HT-29 (cell line): ENCODE measurements around the gene SETD2. TPM values are rescaled to one million over a fixed set of nuclear protein-coding genes. Genes with fewer than 3 reads are reported as not detected.
A peak's percentile ranks its signal among the peaks of the same experiment; 100 is the strongest.

Experiments
- DNase-seq: peaks from one replicate; pipeline ENCODE4 v3.0.0-alpha.2; 2015; ENCODE audit warnings: low spot score
- total RNA-seq: library from RNA; depleted of rRNA; stranded (reverse); fragments of >200 nt; shearing (Covaris generic); gene quantifications from 2 replicates; pipeline ENCODE4 v1.2.3, GENCODE V29; 2014

Gene SETD2
- total RNA-seq, 1 experiment from 2014 or later = 13.4 TPM

DNA sequence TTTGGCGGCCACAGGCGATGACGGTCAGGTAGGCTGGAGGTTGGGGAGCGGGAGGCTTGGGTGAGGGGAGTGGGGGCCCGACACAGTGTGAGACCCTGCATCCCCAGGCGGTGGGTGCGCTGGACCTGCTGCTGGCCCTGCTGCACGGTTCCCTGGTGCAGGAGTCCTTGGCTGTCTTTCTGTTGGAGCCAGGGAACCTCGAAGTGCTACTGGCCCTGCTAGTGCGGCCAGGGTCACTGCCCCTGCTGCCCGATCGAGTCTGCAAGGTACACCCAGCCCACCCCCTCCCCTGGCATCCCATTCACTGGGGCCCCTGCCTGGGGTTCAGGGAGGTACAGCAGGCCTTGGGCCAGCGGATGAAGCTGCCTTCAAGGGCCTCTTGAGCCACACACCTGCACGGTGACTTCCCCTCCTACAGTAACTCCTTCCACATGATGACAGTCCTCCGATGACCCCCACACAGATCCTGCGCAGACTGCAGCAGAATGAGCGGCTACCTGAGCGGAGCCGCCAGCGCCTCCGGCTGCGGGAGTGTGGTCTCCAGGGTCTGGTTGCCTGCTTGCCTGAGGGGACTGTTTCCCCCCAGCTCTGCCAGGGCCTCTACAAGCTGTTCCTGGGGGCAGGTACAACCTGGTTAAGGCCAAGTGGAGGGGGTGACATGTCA, 164.9 kb downstream of the SETD2 start:
- DNase-seq = no peak

- peak; percentile 62 for DNase-seq
Measured at GRCh38 chr3:46998121-46998851, 165.6 kb downstream of the SETD2 start.

- no peak for DNase-seq
Measured at GRCh38 chr3:46997453-46998091, 166.3 kb downstream of the SETD2 start.

DNA sequence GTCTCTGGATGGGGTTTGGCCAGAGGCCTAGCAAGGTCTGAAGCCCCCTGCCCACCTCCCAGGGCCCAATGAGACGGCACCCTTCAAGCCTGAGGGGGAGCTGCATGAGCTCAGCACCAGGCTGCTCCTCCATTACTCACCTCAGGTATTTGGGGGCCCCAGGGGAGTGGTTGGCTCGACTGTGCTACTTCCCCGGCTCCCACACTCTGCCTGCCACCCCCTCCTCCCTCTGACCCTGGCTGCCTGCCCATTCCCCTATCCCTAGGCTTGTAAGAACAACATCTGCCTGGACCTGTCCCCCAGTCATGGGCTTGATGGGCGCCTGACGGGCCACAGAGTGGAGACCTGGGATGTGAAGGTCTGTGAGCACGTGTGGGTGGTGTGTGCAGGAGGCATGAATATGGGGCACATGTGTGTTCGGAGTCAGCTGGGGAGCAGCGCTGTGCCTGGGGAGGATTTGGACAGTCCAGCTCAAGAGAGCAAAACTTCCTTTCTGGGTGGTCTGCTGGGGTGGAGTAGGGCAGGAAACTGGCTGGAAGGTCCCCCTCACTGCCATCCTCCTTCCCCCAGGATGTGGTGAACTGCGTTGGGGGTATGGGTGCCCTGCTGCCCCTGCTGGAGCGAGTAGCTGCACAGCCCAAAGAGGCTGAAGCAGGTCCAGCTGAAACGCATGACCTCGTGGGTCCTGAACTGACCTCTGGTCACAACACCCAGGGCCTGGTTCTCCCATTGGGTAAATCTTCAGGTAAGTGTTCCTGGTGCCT, 167.0 kb downstream of the SETD2 start:
- no peak for DNase-seq

DNA sequence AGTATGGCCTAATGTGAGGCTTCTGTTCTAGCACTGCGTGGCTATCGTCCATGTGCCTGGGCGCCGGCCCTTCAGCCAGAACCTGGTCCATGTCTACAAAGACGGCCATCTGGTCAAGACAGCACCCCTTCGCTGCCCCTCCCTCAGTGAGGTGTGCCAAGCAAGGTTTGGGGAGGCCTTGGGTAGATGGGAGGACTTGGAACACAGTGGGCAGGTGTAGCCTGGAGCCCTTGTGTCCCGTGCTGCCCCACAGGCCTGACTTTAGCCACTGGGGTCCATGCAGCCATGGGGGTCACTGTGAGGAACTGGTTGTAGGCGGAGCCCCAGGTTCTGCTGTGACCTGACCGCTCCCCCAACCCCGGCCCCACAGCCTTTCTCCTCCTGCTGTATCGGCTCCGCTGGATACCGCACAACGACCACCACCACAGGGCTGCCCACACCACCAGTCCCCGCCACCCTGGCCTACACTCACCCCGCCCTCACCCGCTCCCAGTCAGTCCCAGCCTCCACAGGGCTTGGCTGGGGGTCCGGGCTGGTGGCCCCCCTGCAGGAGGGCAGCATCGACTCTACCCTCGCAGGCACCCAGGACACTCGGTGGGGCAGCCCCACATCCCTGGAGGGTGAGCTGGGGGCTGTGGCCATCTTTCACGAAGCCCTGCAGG, 167.9 kb downstream of the SETD2 start:
- no peak for DNase-seq

- DNase-seq = no peak
Measured at GRCh38 chr3:46994801-46995731, 168.8 kb downstream of the SETD2 start.

- no peak for DNase-seq
Measured at GRCh38 chr3:46993986-46994385, 169.9 kb downstream of the SETD2 start.

DNA sequence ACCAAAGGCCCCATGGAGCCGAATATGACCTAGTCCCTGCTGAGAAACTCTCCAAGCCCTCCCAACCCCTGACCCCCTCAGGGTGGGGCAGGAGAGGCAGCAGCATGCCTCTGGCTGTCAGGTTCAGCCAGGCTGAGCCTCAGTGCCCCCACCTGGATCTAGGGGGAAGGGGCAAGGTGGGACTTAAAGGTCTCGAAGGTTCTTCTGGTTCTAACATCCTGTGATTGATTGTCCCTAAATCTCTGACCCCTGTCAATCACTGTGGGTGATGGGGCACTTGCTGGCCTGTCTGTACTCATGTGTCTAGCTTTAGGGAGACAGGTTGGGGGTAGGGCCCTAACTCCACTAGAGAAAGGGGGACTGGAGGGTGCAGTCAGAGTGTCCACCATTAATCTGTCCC, 170.6 kb downstream of the SETD2 start:
- DNase-seq = no peak

- DNase-seq = no peak
Measured at GRCh38 chr3:46992231-46992630, 171.7 kb downstream of the SETD2 start.

DNA sequence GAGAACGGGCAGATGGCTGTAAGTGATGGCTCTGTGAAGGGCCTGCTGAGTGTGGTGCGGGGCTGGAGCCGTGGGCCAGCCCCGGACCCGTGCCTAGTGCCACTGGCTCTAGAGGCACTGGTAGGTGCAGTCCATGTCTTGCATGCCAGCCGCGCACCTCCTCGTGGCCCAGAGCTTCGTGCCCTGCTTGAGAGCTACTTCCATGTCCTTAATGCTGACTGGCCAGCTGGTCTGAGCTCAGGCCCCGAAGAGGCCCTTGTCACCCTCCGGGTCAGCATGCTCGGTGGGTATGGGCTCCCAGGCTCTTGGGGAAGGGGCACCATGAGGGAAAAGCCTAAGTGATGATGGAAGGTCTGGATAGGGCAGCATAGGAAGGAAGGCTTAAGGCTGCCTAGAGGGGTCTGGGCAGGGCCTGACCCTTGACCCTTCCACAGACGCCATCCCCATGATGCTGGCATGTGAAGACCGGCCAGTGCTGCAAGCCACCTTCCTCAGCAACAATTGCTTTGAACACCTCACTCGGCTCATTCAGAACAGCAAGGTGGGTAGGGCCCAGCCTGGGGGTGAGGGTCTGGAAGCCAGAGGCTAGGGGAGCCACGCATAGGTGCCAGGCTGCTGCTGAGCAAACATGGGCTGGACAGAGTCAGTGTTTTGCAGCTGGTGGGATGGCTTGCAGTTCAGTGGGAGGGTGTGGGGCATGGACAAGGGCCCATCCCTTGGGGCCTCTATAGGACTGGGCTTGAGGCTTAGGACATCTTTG, 172.3 kb downstream of the SETD2 start:
- no peak for DNase-seq

DNA sequence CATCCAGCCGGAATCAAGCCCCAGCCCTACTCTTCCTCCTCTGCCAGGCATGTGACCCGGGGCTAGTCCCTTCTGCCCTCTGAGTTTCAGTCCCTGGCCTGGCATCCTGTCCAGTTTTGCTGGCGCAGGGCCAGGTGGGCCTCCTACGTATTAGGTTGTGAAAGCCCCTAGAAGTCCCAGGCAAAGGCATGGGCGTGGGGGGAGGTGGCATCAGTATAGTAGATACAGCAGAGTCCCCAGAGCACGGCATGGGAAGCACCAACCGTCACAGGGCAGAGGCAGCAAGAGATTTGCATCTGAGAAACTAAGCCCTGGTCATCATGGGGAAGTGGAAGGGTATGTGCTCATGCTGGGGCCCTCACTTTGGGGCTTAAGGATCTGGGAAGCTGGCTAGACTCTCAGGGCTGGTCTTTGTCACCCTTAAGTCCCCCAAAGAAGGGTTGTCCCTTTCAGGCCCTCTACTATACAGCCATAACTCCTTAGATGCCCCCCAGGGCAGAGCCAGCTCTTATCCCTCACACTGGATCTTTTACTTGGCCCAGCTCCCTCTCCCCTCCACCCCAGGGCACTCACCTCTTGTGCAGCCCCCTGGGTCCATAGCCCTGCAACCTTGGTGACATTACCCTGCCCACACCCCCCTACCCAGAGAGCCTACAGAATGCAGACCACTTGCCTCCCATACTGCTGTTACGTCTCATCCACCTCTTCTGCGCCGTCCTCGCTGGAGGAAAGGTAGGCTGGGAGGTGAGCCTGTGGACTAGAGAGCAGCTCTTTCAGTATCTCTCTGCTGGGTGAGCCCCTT, 173.1 kb downstream of the SETD2 start:
- DNase-seq = no peak

GRCh38 chr3:46989146-46989810, 174.6 kb downstream of the SETD2 start:
- DNase-seq = no peak

DNA sequence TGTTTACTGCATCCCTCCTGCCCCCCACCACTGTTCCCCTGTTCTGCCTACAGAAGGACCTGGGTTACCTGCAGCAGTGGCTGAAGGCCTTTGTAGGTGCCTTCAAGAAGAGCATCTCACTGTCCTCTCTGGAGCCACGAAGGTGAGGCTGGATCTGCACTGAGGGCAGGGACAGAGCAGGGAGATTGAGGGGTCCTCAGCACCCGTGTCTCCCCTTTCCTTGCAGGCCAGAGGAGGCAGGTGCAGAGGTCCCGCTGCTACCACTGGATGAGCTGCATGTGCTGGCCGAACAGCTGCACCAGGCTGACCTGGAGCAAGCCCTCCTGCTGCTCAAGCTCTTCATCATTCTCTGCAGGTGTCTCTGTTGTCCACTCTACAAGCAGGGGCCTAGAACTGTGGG, 175.3 kb downstream of the SETD2 start:
- DNase-seq = no peak

- DNase-seq = peak; percentile 78
Measured at GRCh38 chr3:46987743-46988401, 176.0 kb downstream of the SETD2 start.

- DNase-seq = no peak
Measured at GRCh38 chr3:46987319-46987742, 176.6 kb downstream of the SETD2 start.

DNA sequence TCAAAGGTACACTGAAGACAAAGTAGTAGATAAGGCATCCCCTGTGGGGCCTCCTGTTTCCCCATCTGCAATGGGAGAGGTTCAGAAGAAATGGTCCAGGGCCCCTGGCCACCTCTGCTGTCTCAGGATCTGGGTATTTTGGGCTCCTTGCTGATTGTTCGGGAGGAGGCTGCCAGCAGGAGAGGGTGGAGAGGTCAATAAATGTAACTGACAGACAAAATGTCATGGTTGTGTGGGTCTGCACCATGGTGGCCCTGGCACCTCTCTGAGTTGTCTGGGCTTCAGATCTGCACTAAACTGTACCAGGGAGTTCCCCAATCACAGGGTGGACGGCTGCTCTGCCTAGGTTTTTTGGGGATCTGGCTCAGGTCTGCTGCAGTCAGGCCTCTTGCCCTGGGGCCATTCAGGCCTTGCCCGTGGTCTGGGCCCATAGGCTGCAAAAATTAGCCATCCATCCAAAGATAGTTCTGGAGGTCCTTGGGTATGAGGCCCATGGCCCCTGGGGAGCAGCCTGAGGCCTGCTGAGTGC, 177.1 kb downstream of the SETD2 start:
- no peak for DNase-seq

DNA sequence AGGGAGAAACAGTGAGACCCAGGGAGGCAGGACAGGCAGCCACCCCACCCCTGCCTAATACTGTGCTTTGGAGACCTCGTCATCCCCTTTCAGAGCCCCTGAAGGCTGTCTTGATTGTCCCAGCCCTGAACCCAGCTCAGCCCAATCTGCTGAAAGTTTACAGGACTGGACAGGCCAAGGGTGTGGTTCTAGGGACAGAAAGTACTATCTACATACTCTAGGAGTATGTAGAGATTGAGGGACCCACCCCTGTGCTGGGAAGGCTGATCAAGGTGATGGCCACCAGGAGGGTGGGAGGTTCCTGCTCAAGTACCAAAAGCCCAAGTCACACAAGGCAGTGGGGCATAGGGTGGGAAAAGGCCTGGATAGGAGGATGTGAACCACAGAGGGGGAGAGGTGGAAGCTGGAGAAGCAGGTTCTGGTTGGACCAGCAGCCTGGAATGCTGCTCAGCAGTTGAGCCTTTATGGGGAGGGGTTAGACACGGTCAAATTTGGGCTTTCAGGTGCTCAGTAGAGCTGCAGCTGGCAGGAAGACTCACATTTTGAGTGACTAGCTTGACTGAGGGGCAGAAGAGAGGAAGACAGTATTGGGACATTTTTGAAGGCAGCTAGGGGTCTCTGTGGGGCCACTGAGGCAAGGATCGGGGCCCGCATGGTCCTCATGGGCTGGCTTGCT, 177.7 kb downstream of the SETD2 start:
- no peak for DNase-seq
